Breast epithelium (tissue), 3 donors: ENCODE measurements around the gene THTPA.

Experiments used
- CTCF ChIP-seq, 3 donors: fragments of 450-650 bp; IDR thresholded peaks; one replicate each; pipeline ENCODE4 v1.5.1; 2016 to 2017; ENCODE audit warnings: antibody characterized with exemption in 3 of 3, mild to moderate bottlenecking in 3 of 3, moderate library complexity in 3 of 3
- POLR2A ChIP-seq: fragments of 450-650 bp; IDR thresholded peaks from one replicate; pipeline ENCODE4 v1.6.1; 2016; ENCODE audit warnings: antibody characterized with exemption, mild to moderate bottlenecking, moderate library complexity
- POLR2AphosphoS5 ChIP-seq, 3 donors: sonication (generic); formaldehyde crosslinking; IDR thresholded peaks; one replicate each; pipeline ENCODE4 v1.6.1; 2017; ENCODE audit warnings: antibody characterized with exemption in 3 of 3

- TF ChIP-seq CTCF (IDR thresholded peaks at IDR 0.05) (no peak), POLR2AphosphoS5 (IDR thresholded peaks at IDR 0.05) (no peak), POLR2A (no peak)
These were observed 799 bp downstream of the THTPA start for GRCh38 chr14:23556700-23557440.
